T-helper 2 cell treated with Interferon-gamma antibody and Interleukin-4, amounts not matched to agents 5 μg/mL and 100 μg/mL, for 36 hours (primary cell): Measurements from ENCODE around the gene BRD4.

ENCODE experiments used
- DNase-seq: peaks from one replicate; pipeline ENCODE4 v3.0.0; 2021; ENCODE audit warnings: low spot score
- H3K27ac Mint-ChIP-seq: one replicate; pipeline ENCODE4 v1.8.0; 2021; ENCODE audit warnings: mild to moderate bottlenecking, mixed read lengths
- H3K27me3 Mint-ChIP-seq: one replicate; pipeline ENCODE4 v1.8.0; 2021; ENCODE audit warnings: low read depth, mixed read lengths
- H3K36me3 Mint-ChIP-seq: one replicate; pipeline ENCODE4 v1.8.0; 2021; ENCODE audit warnings: low read depth, mixed read lengths
- H3K4me1 Mint-ChIP-seq: one replicate; pipeline ENCODE4 v1.8.0; 2021; ENCODE audit warnings: low read depth, mixed read lengths
- H3K4me3 Mint-ChIP-seq: one replicate; pipeline ENCODE4 v1.8.0; 2022; ENCODE audit warnings: mild to moderate bottlenecking, moderate library complexity, mixed read lengths
- H3K9me3 Mint-ChIP-seq: one replicate; pipeline ENCODE4 v1.8.0; 2021; ENCODE audit warnings: mixed read lengths

BRD4 gene

DNA sequence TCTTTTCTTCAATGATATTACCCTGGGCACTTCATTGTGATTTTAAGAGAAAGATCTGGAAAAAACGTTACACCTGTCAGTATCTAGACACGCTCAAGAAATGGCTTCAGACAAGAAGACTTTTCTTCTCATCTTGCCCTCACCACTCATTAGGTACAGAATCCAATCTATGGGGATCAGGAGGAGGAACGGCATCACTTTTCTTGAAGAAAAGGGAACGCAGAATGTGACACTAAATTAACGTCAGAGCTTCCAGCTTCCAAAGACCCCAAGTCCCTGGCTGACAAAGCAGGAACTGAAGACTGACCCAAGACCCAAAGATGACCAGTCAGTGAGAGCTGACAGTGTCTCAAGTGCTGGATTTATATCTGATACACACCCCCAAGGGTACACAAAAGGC is 48.2 kb downstream of the BRD4 start:
- peak overlapping the region; percentile 11 for H3K27ac Mint-ChIP-seq

DNA sequence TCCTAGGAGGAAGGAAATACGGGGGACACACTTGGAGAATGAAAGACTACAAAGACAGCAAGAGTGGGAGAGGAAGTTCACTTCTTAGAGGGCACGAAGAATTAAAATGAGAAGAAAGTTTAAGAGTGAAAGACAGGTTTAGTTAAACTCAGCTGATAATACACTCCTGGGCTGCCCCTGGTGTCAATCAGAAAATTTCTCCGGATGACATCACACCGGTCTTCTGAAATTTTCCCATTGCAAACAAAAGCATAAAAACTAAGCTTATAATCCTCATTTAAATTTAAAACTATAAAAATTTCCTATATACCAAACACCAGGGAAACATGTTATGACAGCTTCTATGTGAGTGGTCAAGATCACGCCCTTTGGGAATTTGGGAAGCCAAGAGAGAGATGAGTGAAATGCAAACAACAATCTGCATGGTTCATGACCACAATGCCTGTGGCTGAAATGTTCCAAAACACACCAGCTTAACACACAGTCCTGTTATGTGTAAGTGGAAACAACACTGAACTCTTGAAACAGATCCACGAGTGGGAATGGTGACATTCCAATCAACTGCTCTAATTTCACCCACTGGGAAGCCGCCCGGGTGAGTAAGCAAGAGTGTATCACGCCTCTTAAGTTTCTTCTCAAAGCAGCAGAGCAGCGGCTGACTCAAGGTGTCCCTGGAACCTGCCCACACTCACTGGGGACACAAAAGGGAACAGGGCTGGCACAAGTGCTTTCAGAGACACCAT is 49.0 kb downstream of the BRD4 start:
- no peaks in the 10 kb centered on the region for H3K27me3 Mint-ChIP-seq
- no peaks in the 10 kb centered on the region for H3K9me3 Mint-ChIP-seq
- peak; percentile 25 for DNase-seq
- no peaks in the 10 kb centered on the region for H3K36me3 Mint-ChIP-seq
- peaks cover 68% of the 10 kb centered on the region for H3K4me1 Mint-ChIP-seq
- no peak overlapping the region for H3K4me3 Mint-ChIP-seq
- peak overlapping the region; percentile 27 for H3K27ac Mint-ChIP-seq

More for the DNA sequence above, 48.2 kb downstream of the BRD4 start:
- no peak for DNase-seq
- Mint-ChIP-seq H3K36me3 (no peaks in the 10 kb centered on the region), H3K27me3 (no peaks in the 10 kb centered on the region), H3K4me1 (peaks cover 76% of the 10 kb centered on the region), H3K4me3 (no peak overlapping the region), H3K9me3 (no peaks in the 10 kb centered on the region)

DNA sequence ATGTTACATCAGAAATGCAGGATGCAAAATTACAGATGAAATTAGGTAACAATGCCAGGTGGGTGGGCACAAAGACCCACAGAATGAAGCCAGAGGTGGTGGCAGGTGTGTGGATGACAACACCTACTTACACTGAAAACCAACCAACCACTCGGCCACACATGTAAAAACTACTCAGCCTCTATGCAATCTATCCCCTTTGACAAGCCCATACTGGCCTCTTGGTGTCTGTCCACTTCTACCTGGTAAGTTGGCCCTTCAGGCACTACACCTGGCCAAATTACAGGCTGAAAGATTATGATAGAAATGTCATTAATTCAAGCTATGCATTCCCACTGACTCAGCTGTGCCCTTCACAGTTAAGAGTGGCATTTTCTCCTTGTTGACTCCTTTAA is 50.0 kb downstream of the BRD4 start:
- Mint-ChIP-seq H3K27ac (no peak overlapping the region), H3K4me1 (peaks cover 58% of the 10 kb centered on the region), H3K9me3 (no peaks in the 10 kb centered on the region), H3K4me3 (no peak overlapping the region), H3K27me3 (no peaks in the 10 kb centered on the region), H3K36me3 (no peaks in the 10 kb centered on the region)
- no peak for DNase-seq

DNA sequence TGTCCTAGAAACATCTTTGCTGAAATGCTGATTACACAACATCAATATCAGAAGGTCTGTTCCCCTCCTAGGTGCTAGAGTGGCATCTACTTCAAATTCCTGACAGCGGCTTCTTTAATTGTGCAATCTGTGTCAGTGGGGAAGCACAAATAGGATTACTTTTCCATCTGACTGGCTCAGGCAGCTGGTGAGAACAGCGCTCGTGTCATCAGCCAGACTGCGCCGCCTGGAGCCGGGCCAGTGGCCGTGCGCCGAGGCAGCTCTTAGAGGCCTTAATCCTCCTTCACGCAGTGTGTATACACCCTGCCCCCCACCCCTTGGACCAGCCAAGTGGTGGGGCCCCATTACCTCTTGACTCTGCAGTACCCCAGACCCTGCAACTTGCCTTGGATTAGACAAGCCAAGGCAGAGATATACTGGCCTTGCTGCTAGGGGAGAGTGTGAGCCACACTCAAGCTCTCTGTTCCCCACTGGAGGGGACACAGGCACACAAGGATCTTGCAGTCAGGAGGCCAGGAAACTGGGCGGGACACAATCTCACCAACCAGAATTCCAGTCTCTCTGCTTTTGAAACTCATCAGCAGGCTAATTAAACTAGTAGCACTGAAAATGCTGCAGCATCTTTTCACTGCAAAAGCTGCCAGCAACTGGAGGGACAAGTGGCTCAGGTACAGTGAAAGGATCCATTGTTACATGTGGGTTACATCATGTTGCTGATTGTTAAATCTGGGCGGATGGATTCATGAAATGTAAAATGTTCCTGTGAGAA is 51.2 kb downstream of the BRD4 start:
- H3K4me3 Mint-ChIP-seq = no peak overlapping the region
- H3K4me1 Mint-ChIP-seq = peaks cover 49% of the 10 kb centered on the region
- no peaks in the 10 kb centered on the region for H3K27me3 Mint-ChIP-seq
- no peaks in the 10 kb centered on the region for H3K9me3 Mint-ChIP-seq
- DNase-seq = no peak
- no peak overlapping the region for H3K27ac Mint-ChIP-seq
- no peaks in the 10 kb centered on the region for H3K36me3 Mint-ChIP-seq

DNA sequence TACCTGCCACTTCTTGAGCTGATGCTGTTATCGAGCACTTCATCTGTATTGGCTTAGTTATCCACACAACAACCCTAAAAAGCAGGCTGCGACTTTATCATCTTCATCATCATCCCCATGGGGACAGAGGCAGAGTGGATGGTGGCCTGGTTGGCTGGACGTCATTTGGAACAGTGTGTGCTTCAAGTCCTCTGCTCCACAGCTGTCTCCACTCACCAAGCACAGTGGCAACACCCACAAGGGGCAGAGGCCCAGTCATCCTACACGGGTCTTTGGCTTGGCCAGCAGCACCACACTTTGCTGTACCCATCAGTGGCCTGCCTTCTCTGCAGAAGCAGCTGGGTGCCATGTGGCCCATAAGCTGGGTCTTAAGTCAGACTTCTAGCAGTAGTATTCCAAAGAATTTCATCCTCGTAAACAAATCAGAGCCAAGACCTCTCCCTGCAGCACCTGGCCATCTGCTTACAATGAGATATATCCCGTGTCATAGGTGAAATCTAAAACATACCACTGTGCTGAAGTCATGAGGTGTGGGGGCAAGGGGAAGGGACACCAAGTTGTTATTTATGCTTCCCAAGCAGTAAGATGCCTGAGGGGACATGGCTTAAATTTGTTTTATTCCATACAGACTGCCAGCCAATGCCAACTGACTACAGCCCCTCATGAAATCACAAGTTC is 52.2 kb downstream of the BRD4 start:
- DNase-seq = no peak
- no peaks in the 10 kb centered on the region for H3K27me3 Mint-ChIP-seq
- H3K36me3 Mint-ChIP-seq = no peaks in the 10 kb centered on the region
- H3K4me3 Mint-ChIP-seq = no peak overlapping the region
- no peaks in the 10 kb centered on the region for H3K9me3 Mint-ChIP-seq
- peaks cover 44% of the 10 kb centered on the region for H3K4me1 Mint-ChIP-seq
- H3K27ac Mint-ChIP-seq = peak overlapping the region; percentile 12

DNA sequence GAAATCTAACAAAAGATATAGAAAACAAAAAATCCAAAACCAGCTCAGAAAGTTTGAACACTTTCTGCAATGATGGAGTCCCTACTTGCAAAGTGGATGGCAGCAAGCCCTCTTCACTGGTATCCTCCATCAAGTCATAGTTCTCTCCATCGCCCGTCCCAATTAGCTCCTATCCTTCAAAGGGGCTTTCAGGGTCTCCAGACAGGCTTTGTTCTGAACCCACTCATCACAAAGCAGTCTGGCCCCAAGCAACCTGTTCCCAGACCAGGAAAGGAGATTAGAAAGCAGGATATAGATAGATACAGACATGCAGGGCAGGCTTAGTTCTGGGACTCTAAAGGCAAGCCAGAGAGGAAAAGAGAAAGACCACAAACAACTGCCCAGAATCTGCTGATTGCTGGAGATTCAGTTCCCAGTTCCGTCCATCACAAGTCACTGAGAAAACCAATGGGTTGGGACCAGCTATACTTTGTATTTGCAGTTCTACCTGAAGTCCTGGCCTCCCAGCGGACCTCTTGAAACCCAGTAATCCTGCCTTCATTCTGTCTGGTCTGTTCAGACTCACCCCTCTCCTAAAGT is 52.9 kb downstream of the BRD4 start:
- no peak for DNase-seq
- no peak overlapping the region for H3K4me3 Mint-ChIP-seq
- no peaks in the 10 kb centered on the region for H3K9me3 Mint-ChIP-seq
- peaks cover 37% of the 10 kb centered on the region for H3K4me1 Mint-ChIP-seq
- no peaks in the 10 kb centered on the region for H3K36me3 Mint-ChIP-seq
- H3K27ac Mint-ChIP-seq = peak overlapping the region; percentile 73
- H3K27me3 Mint-ChIP-seq = no peaks in the 10 kb centered on the region

DNA sequence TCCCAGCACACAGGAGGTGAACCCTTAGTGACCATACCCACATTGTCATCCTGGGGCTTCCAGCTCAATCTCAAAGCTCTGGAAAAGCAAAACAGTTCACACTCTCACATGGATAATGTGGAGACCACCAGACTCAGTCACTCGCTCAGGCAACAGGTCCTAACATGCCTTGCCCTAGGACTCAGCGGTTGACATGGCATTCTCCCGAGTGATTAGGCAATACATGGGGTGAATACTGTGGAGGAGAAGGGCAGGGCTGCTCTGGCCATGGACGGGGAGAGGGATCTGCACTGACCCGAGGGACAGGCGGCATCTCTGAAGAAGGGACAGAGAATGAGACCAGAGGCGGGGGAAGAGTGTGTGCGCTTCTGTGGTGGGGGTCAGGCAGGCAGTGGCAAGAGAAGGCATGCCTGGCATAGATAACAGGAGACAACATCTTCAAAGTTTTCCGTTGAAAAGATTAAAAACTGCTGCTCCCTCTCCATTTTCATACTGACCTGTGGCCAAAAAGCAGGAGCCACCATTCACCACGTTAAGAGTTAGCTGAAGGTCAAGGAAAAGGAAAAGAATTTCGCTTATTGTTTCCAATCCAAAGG is 55.6 kb downstream of the BRD4 start:
- H3K36me3 Mint-ChIP-seq = peaks cover 6% of the 10 kb centered on the region
- DNase-seq = no peak
- H3K27ac Mint-ChIP-seq = peak overlapping the region; percentile 2
- no peaks in the 10 kb centered on the region for H3K9me3 Mint-ChIP-seq
- no peak overlapping the region for H3K4me3 Mint-ChIP-seq
- H3K4me1 Mint-ChIP-seq = peaks cover 15% of the 10 kb centered on the region
- H3K27me3 Mint-ChIP-seq = no peaks in the 10 kb centered on the region

DNA sequence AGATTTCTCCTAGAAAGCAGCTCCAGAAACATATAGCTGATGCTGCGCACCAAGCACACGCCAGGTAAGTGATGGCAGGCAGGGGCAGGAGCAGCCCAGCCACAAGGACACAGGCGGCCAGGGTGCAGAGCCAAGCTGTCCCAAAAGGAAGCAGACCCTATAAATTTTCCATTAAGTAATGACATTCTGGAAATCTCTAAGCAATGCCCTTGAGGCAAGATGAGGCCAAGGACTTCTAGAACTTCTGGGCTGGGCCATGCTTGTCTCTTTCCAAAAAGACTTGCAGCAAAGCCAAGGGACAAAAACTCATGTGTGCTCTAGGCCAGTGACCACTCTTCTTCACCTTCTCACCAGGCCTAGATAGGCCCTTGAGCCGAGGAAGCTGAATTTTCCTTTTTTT is 57.9 kb downstream of the BRD4 start:
- H3K27ac Mint-ChIP-seq = no peak overlapping the region
- no peak overlapping the region for H3K4me3 Mint-ChIP-seq
- no peaks in the 10 kb centered on the region for H3K27me3 Mint-ChIP-seq
- H3K4me1 Mint-ChIP-seq = peaks cover 7% of the 10 kb centered on the region
- no peaks in the 10 kb centered on the region for H3K9me3 Mint-ChIP-seq
- no peak for DNase-seq
- peaks cover 24% of the 10 kb centered on the region for H3K36me3 Mint-ChIP-seq

DNA sequence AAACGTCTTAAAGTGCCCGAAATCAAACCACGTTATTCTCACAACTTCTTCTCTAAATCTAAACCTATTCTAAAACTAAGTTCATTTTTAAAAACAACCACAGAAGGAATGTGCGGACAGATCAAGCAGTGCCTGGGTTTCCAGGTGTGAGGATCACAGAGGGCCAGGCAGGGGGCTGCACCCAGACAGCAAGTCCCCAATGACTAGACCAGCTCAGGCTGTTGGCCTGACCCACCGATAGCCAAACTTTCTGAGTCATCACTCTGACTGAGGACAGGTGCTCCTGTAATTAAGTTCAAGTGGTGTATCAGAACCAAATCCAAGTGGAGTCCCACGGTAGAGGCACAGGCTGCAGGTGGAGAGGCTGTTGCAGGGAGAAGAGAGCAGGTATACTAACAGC is 62.5 kb downstream of the BRD4 start:
- peaks cover 3% of the 10 kb centered on the region for H3K4me1 Mint-ChIP-seq
- no peak overlapping the region for H3K4me3 Mint-ChIP-seq
- peaks cover 43% of the 10 kb centered on the region for H3K36me3 Mint-ChIP-seq
- no peaks in the 10 kb centered on the region for H3K9me3 Mint-ChIP-seq
- DNase-seq = no peak
- H3K27me3 Mint-ChIP-seq = no peaks in the 10 kb centered on the region
- no peak overlapping the region for H3K27ac Mint-ChIP-seq

DNA sequence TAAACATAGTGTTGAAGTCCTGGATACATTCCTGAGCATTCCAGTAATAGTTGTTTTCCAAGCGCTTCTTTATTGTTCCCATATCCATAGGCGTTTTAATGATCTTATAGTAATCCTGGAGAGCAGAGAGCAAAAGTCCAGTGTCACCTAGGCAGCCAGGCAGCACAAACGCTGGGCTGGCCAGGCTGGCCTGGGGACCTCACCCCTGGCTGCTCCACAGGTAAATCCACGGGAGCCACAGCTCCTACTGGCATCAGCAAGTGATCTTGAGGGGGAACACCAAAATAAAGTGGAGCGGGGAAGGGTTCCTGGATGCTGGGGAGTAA is 63.4 kb downstream of the BRD4 start:
- DNase-seq = no peak
- no peak overlapping the region for H3K27ac Mint-ChIP-seq
- no peaks in the 10 kb centered on the region for H3K27me3 Mint-ChIP-seq
- H3K4me3 Mint-ChIP-seq = no peak overlapping the region
- peaks cover 46% of the 10 kb centered on the region for H3K36me3 Mint-ChIP-seq
- H3K9me3 Mint-ChIP-seq = no peaks in the 10 kb centered on the region
- H3K4me1 Mint-ChIP-seq = peaks cover 3% of the 10 kb centered on the region

DNA sequence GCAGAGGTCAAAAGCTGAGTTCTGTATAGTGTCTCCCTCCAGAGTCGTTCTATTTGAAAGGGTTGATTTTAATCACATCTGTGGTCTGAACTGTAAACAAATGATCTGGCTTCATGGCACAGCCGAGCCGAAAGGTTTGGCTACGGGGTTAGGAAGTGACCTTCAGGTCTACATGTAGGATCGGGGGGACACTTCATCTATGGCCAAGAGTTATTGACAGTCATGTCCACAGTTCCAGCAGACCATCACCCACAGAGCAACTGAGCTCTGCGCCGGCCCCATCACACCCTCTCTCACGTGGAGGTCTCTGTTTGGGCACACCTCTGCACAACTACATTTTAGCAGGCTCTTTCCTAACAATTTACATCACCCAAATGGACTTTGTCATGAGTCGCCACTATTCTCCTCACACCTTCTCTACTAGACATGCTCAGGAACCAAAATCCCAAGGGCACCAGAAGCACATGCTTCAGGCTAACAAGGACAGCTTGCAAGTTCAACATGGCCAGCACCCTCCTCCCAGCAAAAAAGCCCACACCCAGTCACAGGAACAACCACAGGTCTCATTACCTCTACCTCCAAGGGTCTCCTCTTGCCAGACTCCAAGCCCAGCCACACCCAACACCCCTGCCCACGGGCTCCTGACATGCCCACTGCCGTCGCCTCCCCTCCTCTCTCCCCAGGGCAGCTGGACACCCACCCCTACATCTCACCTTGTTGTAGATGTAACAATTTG is 64.0 kb downstream of the BRD4 start:
- H3K4me3 Mint-ChIP-seq = no peak overlapping the region
- H3K27me3 Mint-ChIP-seq = no peaks in the 10 kb centered on the region
- no peak for DNase-seq
- H3K36me3 Mint-ChIP-seq = peaks cover 51% of the 10 kb centered on the region
- peaks cover 3% of the 10 kb centered on the region for H3K4me1 Mint-ChIP-seq
- H3K9me3 Mint-ChIP-seq = no peaks in the 10 kb centered on the region
- H3K27ac Mint-ChIP-seq = no peak overlapping the region

DNA sequence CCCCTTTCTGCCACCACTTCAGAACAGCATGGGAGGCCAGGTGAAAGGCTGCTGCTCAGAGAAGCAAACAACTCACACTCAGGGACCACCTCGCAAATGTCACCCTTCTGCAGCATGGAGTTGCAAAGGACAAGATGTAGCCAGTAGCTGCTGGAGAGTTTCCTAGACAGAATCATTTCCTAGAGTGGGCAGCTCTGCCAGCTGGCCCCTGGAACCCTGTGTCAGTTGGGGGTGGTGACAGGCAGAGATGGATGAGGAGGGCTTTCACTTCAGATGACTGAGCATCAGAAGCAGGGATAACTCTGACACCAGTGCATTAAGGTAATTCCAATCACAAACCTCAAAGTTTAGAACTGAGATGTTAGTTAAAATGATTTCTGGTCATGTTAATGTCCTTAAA is 65.7 kb downstream of the BRD4 start:
- Mint-ChIP-seq H3K9me3 (no peaks in the 10 kb centered on the region), H3K36me3 (peaks cover 54% of the 10 kb centered on the region), H3K27ac (no peak overlapping the region), H3K27me3 (no peaks in the 10 kb centered on the region), H3K4me1 (peaks cover 3% of the 10 kb centered on the region), H3K4me3 (no peak overlapping the region)
- no peak for DNase-seq

DNA sequence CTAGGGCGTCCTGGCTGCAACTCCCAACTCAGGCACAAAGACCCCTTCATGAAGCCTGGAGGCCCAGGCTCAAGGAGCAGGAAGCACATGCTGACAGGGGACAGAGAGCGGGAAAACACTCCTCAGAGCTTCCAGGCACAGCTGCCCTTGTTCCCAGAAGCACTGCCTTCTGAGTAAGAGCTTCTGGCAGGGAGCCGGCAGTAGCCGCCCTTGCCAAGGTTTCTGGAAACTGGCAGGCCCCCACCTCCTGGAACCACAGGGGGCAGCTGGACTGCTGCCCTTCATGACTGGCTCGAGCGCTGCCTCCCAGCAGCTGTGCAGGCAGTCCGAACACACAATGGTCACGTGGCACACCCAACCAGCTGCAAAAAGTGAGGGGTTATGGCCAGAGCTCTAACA is 66.5 kb downstream of the BRD4 start:
- H3K4me1 Mint-ChIP-seq = no peaks in the 10 kb centered on the region
- no peak overlapping the region for H3K27ac Mint-ChIP-seq
- H3K9me3 Mint-ChIP-seq = no peaks in the 10 kb centered on the region
- H3K27me3 Mint-ChIP-seq = no peaks in the 10 kb centered on the region
- DNase-seq = no peak
- no peak overlapping the region for H3K4me3 Mint-ChIP-seq
- peaks cover 49% of the 10 kb centered on the region for H3K36me3 Mint-ChIP-seq
